Choroid plexus epithelial cell (primary cell): ENCODE measurements around the gene ECM2.

Experiments used
- DNase-seq: peaks from one replicate; pipeline ENCODE4 v3.0.0-alpha.2; 2010; ENCODE audit warnings: low read depth
- H3K4me3 ChIP-seq: 2 replicates; pipeline ENCODE4 v1.5.1; 2011; ENCODE audit warnings: low read depth, mild to moderate bottlenecking, control low read depth, low read length, moderate library complexity
- TF ChIP-seq, protein P1 (sequence below): conservative IDR thresholded peaks from 2 replicates; pipeline ENCODE4 v1.5.1; 2011; ENCODE audit warnings: low read depth, mild to moderate bottlenecking, control low read depth, inconsistent platforms, low read length, moderate library complexity

ECM2 gene

DNA sequence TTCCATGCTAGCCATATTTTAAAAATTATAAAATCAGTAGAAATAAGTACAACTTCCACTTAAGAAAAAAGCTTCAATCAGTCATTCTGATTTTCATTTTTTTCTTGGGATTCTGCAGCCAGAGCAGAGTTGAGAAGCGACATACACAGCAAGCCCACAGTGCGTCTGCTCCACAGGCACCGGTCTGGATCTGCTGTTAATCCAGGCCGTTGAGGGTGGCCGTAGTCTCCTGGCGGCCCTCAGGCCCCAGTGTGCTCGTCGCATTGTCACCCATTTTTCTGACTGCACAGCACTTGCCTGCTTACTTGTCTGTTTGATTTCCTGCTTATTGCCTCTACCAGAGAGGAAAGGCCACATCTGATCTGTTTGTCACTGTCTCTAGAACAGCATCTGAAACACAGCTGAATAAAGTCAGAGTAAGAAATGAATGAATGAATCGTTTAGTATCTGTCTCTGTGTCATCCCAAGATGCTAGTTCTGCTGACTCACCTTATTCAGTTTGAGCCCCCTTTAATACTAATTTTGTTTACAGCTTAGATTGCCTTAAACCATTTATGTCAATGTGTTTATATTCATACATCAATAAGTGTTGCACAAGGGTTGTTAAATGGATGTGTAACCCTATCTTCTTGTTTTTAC lies 41.9 kb downstream of the ECM2 start:
- no peak for DNase-seq
- TF ChIP-seq, protein P1, sequence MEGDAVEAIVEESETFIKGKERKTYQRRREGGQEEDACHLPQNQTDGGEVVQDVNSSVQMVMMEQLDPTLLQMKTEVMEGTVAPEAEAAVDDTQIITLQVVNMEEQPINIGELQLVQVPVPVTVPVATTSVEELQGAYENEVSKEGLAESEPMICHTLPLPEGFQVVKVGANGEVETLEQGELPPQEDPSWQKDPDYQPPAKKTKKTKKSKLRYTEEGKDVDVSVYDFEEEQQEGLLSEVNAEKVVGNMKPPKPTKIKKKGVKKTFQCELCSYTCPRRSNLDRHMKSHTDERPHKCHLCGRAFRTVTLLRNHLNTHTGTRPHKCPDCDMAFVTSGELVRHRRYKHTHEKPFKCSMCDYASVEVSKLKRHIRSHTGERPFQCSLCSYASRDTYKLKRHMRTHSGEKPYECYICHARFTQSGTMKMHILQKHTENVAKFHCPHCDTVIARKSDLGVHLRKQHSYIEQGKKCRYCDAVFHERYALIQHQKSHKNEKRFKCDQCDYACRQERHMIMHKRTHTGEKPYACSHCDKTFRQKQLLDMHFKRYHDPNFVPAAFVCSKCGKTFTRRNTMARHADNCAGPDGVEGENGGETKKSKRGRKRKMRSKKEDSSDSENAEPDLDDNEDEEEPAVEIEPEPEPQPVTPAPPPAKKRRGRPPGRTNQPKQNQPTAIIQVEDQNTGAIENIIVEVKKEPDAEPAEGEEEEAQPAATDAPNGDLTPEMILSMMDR: no peak
- no peak overlapping the region for H3K4me3 ChIP-seq

DNA sequence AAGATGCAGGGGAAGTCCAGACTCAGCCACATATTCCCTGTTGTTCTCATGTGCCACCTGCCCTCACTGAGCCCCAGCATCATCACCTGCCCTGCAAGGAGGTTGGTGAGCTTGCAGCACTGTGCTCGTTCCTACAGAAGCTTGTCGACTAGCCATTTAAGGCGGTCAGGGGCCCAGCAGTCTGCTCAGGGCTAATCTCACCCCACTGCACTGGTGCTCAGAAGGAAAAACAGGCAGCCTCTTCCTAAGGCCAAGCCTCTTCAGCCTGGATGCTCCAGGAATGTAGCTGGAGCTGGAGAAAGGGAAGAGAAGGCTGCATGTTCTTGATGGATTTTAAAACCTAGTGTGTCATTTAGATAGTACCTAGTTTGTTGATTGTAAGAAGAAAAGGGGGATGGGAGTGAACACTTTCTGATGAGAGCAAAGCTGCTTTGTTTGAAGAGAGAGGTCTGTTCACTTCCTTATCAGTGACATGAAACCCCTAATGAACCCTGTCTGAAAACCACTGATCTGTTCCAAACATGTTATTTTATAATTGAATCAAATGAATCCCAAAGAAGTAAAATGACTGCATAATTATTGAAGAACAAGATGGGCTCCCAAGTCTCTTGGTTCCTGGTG lies 42.9 kb downstream of the ECM2 start:
- H3K4me3 ChIP-seq: no peak overlapping the region
- TF ChIP-seq, protein P1: no peak
- no peak for DNase-seq

DNA sequence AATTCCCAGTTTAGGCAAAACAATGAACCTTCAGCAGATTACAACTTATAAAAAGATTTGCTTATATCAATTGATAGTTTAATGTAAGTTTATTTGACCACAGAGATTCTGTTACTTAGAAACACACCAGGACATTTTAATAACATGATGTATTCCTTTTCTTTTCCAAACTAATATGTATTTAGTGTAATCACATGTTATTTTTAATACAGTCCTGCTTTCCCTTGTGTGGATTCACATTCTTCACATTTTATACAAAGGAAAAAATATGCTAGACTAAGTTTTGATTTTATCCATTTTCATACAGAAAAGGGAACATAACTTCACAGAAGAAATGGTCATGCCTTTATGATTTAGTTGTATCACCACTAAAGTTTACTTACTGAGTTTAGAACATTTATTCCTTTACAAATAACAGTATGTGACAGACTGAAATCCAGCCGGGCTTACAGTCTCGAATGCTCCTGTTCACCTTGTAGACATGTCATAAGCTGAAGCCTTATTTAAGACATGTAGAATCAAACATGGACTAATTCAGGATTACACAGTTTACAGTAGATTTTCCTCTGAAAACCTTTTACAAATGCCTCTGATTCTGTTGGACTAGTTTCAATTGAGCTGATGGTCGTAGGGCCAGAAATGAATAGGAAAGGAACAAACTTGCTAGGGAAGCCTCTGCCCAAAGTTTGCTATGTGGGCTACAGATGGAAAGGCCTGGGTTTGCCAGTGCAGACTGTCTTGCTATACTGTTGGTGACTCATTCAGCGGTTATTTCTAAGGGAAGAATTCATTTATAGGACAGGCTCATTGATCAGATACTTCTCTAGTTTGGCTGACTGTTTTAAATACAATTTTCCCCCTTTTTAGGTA lies 46.9 kb downstream of the ECM2 start:
- DNase-seq: no peak
- TF ChIP-seq, protein P1: no peak
- H3K4me3 ChIP-seq: no peak overlapping the region

DNA sequence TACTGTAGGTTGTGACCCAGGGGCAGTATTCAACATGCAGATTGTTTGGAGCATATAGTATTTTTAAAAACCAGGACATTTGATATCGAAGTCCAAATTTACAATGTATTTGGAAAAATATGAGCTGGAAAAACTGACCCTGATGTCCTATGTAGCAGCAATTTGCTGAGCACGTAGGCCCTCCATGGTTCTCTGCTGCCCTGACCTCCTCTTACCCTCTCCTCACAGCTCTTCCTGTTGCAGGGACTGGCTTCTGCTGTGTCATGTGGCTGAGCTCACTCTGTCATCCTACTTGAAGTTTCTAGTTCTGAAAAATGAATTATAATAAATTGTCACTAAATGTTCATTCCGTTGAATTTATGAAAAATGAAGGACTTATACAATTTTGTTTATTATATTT lies 49.4 kb downstream of the ECM2 start:
- no peak overlapping the region for H3K4me3 ChIP-seq
- TF ChIP-seq, protein P1: no peak
- peak; percentile 33 for DNase-seq

DNA sequence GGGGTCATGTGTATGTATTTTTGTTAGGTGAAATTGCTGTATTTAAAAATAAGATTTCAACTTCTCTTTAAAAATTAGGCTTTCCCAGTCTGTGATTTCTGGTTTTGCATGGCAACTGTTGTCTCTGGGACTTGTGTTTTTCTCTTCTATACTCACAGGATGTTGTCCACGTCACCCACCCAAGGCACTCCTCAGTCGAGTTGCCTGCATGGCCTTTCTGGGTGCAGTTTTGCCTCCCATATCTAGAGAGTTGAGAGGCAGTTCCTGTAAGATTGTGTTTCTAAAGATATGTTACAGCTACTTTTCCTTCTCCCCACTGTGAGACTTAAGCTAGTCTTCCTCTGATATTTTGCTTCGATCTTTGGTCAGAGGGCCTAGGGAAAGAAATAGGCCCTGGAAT lies 51.2 kb downstream of the ECM2 start:
- TF ChIP-seq, protein P1: no peak
- H3K4me3 ChIP-seq: no peak overlapping the region
- no peak for DNase-seq

DNA sequence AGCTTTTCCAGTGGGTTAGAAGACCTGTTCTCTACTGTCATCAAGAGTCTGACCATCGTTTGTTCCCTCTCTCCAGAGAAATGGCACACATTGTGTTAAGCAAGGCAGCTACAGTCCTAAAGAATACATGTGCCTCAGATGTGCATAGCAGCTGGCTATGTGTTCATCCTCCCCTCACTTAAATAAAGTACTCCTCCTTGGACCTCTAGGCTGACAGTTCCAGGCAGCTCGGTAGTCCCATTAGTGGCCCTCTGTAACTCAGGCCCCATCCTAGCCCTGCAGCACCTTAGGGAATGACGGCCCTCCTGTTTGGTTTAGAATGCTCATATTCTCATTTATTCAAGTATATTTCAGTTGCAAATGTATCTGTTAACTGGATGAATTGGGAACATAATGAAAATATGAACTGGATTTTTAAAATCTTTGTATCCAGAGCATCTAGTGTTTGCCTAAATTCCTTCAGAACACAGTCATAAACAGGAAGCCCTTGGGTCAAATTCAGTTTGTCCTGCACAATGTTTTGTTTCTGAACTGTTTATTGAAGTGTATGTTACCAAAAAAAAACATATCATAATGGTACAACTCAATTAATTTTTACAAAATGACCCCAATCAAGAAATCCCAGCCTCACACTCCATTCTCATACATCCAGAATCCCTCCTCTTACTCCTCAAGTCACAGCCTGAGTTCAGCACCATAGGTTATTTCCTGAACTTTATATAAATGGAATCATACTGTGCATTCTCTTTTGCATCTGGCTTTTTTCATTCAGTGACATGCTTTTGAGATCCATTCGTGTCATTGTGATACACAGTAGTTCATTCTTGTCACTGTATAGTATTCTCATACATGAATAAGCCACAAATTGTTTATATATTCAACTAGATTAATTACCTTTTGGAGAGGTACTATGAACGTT lies 51.9 kb downstream of the ECM2 start:
- H3K4me3 ChIP-seq: no peak overlapping the region
- peak; percentile 70 for DNase-seq
- TF ChIP-seq, protein P1: no peak
